Stimulated activated CD4-positive, alpha-beta T cell treated with anti-CD3 and anti-CD28 coated beads, TNF-alpha, amount 100 ng/mL, for 48 hours (primary cell): Measurements from ENCODE around the gene SWT1.
A peak's percentile ranks its signal among the peaks of the same experiment; 100 is the strongest.

ENCODE experiments used
- DNase-seq, 3 donors: peaks; one replicate each; pipeline ENCODE4 v3.0.0-alpha.2; 2020; ENCODE audit warnings: low read depth in 3 of 3

The SWT1 gene

DNA sequence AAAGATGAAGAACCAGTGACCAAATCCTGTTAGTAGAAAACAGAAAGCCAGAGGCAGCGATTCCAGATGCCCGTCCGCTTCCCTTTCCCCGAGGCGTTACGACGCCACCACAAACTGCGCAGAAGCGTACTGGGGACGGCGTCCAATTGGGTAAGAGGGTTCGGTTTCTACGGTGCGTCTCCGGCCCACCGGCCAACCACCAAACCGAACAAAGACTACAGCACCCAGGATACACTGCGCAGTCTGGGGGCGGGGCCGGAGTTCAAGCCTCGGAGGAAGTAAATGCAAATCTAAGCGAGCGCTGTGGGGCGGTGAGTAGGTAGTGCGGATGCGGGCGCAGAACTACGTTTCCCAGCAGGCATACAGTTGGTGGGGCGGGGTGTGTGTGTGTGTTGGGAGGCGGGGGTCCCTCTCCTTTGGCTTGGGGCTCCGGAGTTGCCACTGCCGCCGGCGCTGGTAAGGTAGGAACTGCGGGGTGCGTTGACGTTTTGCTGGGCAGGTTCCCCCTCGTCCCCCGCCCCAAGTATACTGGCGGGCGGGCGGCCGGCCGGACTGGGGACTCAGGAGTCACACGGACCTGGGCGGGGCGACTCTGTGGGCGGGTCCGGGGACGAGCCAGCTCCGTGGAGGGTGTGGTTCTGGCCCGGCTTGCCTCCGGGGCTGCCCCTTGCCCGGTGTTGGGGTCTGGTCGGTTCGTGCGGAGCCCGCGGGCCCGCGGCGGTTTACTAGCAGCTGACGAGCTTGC, at the start of gene SWT1, which contains the start of gene TRMT1L:
TSS of gene SWT1 (plus strand) at position 314 of the 745 bp plus-strand sequence. CDS start 3,675 bp downstream, outside the sequence.
TSS of gene TRMT1L (minus strand) at position 100 of the 745 bp plus-strand sequence. CDS start 241 bp downstream, outside the sequence.
- DNase-seq: peak; percentile 95 to 96 (median 95)

GRCh38 chr1:185108321-185108720, 48.6 kb upstream of the SWT1 start:
- no peak for DNase-seq

- no peak for DNase-seq
These were observed 46.8 kb upstream of the SWT1 start for GRCh38 chr1:185110145-185110544.

DNA sequence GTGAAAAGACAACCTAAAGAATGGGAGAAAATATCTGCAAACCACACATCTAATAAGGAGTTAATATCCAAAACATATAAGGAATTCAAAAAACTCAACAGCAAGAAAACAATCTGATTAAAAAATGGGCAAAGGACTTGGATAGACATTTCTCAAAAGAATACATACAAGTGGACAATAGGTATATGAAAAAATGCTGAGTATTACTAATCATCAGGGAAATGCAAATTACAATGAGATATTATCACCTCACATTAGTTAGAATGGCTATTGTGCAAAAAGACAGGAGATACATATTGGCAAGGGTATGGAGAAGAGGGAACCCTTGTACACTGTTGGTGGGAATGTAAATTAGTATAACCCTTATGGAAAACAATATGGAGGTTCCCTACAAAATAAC, 45.1 kb upstream of the SWT1 start:
- DNase-seq: no peak

GRCh38 chr1:185112356-185112755, 44.6 kb upstream of the SWT1 start:
- no peak for DNase-seq

- no peak for DNase-seq
These were observed 27.3 kb upstream of the SWT1 start for GRCh38 chr1:185129708-185130107.

GRCh38 chr1:185132534-185132933, 24.4 kb upstream of the SWT1 start:
- no peak for DNase-seq

- DNase-seq: no peak
These were observed 18.9 kb upstream of the SWT1 start for GRCh38 chr1:185137896-185138545.

- DNase-seq: no peak
These were observed 17.7 kb upstream of the SWT1 start for GRCh38 chr1:185139246-185139645.

GRCh38 chr1:185144233-185144632, 12.7 kb upstream of the SWT1 start:
- no peak for DNase-seq

- no peak for DNase-seq
These were observed 5.8 kb upstream of the SWT1 start for GRCh38 chr1:185151215-185151614.

GRCh38 chr1:185152187-185152767, 4.7 kb upstream of the SWT1 start:
- no peak for DNase-seq

- DNase-seq: no peak
These were observed 2.0 kb upstream of the SWT1 start for GRCh38 chr1:185154912-185155513.

- no peak for DNase-seq
These were observed 1.2 kb upstream of the SWT1 start for GRCh38 chr1:185155600-185156287.

GRCh38 chr1:185156288-185156853, 596 bp upstream of the SWT1 start:
- no peak for DNase-seq

DNA sequence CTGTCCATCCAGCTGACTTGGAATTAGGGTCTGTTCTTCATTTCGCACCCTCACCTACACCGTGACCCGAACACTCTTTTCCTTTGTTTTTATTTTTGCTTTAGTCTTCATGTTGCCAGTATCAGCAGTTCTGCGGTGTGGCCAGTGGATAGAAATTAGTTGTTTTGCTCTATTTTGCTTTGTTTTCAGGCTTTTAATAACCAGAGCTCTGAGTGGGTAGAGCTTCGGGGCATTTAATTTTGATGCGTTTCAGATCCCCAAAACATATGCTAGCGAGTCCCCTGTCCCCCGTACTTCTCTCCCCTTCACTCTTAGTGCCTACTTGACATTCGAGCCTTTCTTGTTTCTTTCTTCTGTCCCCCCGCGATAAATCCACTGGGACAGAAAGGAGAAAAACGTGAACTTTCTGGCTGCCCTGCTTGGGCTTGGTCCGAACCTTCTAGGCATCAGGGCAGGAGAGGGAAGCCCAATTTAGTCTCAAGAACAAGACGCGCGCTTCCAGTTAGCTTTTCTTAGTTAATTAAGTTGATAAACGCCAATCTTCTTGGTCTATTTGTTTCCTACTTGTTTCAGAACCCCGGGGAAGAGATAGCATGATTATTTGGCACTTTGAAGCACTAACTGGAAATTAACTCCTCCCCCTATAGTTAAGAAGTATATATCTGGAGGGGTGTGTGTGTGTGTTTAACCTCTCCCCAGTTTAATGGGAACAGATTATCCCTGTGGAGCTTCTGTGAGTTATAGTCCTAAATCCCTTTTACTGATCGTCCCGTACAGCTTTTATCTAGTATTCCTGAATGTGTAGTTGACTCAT, 839 bp downstream of the SWT1 start:
- no peak for DNase-seq

DNA sequence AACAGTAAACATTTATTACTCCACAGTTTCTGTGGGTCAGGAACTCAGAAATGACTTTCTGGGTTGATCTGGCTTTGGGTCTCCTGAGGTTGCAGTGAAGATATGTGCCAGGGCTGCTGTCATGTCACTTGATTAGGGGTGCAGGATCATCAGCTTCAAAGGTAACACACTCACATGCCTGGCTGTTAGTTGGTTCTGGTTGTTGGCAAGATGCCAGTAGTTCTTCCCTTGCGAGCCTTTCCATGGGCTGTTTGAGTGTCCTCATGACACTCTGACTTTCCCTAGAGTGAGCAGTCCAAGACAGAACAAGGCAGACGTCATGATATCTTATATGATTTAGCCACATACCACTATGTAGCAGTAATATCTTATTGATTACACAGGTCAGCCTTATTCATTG, 1.8 kb downstream of the SWT1 start:
- DNase-seq: no peak

DNA sequence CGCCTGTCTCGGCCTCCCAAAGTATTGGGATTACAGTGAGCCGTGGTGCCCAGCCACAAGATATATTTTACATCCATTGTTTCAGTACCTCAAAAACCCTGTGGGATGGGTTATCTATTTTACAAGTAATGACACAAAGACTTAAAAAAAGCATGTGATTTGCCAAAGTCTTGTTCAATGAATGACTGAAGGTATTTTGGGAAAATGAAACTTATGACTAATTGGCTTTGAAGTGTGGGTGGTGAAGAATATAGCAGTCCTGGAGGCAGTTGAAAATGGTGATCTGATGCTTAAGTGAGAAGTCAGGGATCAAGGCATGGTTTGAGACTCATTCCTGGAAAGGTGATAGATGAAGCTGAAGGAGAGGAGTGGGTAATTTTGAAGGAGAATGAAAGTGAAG, 3.0 kb downstream of the SWT1 start:
- no peak for DNase-seq

GRCh38 chr1:185162491-185162890, 5.5 kb downstream of the SWT1 start:
- no peak for DNase-seq

- no peak for DNase-seq
These were observed 9.1 kb downstream of the SWT1 start for GRCh38 chr1:185166106-185166505.
